Renal pelvis (tissue), 4 donors: ENCODE measurements around the gene NEFH. TPM values are rescaled to one million over a fixed set of nuclear protein-coding genes. Genes with fewer than 3 reads are reported as not detected.

ENCODE experiments used
- DNase-seq: peaks from one replicate; pipeline ENCODE4 v3.0.0-alpha.2; 2013
- polyA plus RNA-seq, 3 donors: library from polyadenylated mRNA; unstranded; fragments of 120-200 nt; gene quantifications; one replicate each; pipeline ENCODE4 v1.2.1, GENCODE V29; 2013; ENCODE audit not compliant: insufficient read length in 3 of 3

Gene NEFH
- polyA plus RNA-seq, 3 donors = 7.7 to 8.1 (median 8.1) TPM

GRCh38 chr22:29456211-29456671 lies 23.8 kb upstream of the NEFH start:
- peak; percentile 40 for DNase-seq

DNA sequence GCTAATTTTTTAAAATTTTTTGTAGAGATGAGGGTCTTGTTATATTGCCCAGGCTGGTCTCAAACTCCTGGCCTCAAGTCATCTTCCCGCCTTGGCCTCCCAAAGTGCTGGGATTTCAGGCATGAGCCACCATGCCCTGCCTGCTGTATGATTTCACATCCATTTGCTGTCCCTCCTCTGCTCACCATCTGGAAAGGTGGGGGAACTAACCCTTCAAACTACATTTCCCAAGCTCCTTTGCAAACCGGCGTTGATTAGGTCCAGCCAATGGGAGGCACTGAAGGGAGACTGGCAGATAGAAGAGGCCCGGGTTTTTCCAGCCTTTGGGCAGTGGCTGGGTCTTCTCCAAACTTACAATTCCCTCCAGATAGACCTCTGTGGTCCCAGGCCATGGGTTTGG lies 22.3 kb upstream of the NEFH start:
- DNase-seq = no peak

- no peak for DNase-seq
Measured at GRCh38 chr22:29458551-29458950, 21.5 kb upstream of the NEFH start.

GRCh38 chr22:29459773-29460172 lies 20.2 kb upstream of the NEFH start:
- DNase-seq = no peak

DNA sequence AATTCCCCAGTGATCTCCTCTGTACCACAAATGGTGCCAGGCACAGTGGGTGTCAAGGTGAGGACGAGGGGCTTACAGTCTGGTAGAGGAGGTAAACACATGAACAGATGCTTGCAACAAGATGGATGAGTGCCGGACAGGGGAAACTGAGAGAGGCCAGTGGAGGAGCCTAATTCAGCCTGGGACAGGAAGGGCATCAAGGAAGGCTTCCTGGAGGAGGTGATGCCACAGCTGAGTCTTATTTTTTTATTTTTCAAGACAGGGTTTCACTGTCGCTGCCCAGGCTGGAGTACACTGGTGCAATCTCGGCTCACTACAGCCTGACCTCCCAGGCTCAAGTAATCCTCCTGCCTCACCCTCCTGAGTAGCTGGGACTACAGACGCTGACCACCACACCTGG lies 18.8 kb upstream of the NEFH start:
- no peak for DNase-seq

DNA sequence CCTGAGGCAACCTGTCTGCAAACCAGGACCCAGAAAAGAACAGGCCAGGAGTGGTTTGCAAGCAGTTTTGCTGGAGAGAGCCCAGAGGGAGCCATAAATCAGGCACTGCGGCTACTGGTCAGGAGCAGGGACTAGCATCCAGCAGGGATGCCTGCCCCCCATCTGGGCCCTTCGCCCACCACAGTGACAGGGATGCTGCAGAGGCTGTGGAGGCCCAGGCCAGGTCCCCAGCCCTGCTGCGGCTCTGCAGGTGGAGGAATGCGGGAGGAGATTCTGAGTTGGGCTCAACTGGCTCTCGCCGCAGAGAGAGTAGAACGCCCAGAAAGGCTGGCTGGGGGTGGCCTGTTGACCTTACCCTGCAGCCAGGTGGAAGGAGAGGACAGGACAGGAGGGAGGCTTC lies 16.4 kb upstream of the NEFH start:
- no peak for DNase-seq

GRCh38 chr22:29464581-29464980 lies 15.4 kb upstream of the NEFH start:
- DNase-seq = no peak

- DNase-seq = no peak
Measured at GRCh38 chr22:29469755-29470154, 10.3 kb upstream of the NEFH start.

- DNase-seq = peak; percentile 58
Measured at GRCh38 chr22:29470159-29470855, 9.7 kb upstream of the NEFH start.

DNA sequence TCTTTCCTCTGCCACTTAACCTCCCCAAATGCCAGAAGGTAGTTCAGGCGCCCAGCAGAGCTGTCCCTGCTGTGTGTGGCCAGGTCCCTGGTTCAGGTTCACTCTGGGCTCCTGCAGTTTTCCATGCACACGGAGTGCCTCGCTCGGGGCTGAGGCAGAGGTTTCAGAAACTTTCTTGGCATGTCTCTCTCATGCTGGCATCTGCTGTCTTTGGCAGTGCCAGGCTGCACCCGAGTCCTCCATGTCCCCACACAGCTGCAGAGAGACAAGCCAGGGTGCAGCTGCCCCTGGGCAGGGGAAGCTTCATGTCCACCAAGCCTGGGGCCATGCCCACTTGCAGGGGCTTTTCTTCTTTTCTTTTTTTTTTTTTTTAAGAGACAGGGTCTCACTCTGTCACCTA lies 7.0 kb upstream of the NEFH start:
- no peak for DNase-seq

GRCh38 chr22:29475550-29475949 lies 4.5 kb upstream of the NEFH start:
- no peak for DNase-seq

- DNase-seq = no peak
Measured at GRCh38 chr22:29476116-29476515, 3.9 kb upstream of the NEFH start.

GRCh38 chr22:29477723-29478318 lies 2.2 kb upstream of the NEFH start:
- DNase-seq = no peak

DNA sequence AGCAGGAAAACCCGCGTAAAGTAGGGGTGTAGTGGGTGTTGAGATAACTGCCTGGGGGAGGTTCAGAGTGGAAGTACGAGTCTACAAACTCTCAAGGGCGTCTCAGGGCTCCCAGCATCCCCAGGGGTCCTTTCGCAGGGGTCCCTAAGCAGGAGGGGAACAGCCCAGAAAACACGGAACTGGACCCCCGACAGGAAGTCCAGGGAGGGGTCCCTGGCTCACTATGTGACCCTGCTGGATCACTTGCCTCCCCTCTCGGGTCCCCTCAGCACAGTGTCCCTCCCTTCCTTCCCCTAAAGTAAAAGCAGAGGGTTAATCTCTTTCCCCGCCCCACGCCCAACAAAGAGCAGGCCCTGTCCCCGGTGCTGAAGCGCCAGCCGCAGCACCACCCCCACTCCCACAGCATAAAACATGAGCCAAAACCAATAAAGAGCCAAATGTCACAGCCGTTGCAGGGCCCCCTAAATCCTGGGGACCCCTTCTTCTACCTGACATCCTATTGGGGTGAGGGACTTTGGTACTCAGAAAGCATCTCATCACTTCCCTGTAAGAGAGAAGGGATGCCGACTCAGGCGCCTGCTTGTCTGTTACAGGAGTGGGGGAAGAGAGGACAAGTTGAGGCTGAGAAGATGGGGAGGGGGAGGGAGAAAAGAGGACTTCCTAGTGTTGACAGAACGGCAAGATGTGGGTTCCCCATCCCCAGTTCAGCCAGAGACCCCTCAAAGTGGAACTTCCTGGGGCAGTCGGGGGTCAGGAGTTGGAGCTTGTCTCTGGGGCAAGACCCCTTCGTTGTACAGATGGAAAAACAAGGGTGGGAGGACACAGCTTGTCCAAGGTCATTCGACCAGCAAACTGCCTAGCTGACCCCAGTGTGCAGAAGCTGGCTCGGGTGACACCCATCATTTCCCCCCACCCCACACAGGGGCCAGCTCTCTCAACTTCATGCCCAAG lies 1.4 kb upstream of the NEFH start:
- peak; percentile 50 for DNase-seq

- DNase-seq = no peak
Measured at GRCh38 chr22:29480262-29480511, 169 bp downstream of the NEFH start.

- peak; percentile 65 for DNase-seq
Measured at GRCh38 chr22:29480512-29481264, 670 bp downstream of the NEFH start.

DNA sequence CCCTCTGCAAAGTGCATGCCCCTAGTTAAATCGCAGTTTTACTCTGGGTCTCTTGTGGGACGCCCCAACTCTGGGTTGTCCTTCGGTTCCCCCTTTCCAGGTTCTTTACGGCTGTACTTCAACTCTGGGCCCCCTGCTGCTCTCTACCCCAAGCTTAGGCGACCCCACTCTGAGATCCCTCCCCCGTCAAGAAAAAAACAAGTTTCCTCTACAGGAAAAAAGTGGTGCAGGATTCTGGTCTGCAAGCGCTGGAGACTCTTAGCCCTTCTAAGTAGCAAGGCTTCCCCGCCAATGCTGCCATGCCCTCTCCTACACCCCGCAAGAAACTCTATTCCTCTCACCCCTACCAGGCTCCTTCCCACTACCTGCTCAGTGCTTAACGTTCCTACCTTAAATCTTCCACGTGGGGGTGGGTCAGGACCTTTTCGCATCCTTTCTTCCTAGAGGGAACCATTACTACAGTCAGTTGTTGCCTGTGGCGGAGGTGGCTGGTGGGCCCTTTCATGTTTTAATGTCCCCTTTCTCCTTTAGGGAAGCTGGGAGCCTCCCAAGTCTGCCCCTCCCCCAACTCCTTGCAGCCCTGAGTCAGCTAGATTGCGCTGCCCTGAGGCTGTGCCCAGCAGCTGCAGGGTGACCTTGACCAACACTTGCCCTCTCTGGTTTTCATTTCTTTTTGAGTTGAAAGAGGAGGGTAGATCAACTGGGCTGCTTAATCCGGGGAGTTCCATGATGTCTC lies 1.4 kb downstream of the NEFH start:
- DNase-seq = no peak

DNA sequence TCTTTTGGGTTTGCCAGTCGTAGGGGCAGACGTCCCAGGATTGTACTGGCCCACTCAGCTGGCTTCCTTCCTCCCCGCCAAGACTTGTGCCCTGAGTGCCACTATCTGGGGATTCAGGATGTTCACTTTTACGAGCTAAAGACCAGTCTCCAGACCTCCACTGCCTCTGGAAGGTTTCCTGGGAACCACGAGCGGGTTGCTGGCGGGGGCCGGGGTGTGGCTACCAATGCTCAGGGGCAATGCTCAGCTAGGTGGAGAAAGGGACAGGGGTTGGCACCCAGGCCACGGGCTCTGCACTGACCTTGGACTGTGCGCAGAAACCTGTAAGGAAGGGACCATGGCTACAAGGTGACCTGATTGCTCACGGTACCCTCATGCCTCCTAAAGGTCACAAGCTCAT lies 2.2 kb downstream of the NEFH start:
- DNase-seq = no peak

DNA sequence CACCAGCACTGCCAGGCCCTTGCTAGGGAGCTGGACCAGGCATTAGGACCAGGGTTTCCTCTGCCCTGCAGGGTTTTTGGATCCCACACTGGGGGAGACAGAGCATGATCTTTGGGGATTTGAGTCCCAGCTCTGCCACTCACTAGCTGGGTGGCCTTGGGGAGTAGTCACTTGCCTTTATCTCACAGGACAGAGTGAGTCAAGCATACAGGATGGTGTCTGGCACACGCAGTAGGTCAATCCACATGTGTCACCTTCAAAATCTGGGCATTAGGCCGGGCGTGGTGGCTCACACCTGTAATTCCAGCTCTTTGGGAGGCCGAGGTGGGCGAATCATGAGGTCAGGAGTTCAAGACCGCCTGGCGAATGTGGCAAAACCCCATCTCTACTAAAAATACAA lies 2.7 kb downstream of the NEFH start:
- DNase-seq = no peak

GRCh38 chr22:29483254-29483653 lies 3.2 kb downstream of the NEFH start:
- DNase-seq = no peak

DNA sequence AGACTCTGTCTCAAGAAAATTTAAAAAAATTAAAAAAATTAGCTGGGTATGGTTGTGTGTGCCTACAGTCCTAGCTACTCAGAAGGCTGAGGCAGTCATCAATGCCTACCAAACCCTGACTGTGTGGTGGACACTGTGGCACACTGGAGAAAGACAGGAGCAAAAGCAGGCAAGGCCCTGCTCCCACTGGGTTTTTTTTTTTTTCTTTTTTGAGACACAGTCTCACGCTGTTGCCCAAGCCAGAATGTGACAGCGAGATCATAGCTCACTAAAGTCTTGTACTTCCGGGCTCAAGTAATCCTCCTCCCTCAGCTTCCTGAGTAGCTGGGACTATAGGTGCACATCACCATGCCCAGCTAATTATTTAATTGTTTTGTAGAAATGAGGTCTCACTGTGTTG lies 4.6 kb downstream of the NEFH start:
- DNase-seq = no peak

DNA sequence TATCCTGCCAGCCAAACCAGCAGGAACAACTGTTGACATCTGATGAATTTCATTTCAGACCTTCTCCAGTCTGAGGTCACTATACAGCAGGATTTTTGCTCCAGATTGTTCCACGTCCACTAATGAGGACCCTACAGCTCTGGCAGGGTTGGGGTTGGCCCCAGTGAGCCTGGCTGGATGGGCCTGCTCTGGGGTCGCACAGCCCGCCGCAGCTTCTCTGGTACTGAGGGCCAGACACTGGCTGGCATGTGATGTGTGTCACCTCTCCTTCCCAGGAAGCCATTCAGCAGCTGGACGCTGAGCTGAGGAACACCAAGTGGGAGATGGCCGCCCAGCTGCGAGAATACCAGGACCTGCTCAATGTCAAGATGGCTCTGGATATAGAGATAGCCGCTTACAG lies 5.4 kb downstream of the NEFH start:
- no peak for DNase-seq
